Measurements from ENCODE around the gene BHLHE41. TPM values are rescaled to one million over a fixed set of nuclear protein-coding genes. Genes with fewer than 3 reads are reported as not detected.

Gene BHLHE41
- total and polyA plus RNA-seq, 2 of the 8 experiments (the other 6 are each of a cell fraction or from before 2014, with no cell fraction given): 1.1 to 3.4 TPM

DNA sequence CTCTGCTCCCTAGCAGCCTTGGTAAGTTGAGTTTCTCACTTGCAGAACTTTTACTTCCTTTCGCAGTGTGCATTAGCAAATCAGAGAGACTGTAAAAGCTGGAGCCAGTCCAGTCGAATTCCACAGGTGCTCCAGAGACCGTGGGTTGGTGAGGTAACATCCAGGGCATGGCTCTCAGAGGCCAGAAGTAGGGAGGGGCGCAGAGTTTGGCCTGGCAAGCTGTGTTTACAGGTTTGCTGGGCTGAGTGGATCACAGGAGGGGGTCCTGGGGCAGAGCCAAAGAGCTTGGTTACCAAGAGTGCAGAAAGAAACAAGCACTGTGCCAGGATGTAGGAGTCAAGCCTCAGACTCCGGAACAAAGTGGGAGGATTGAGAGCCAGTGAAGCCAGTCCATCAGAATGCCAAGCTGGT is 10.2 kb upstream of the BHLHE41 start:
- Histone ChIP-seq H3K4me3 (ENCODE audit: extremely low read depth in 1 of 4, insufficient read depth in 2 of 4, low read depth in 3 of 4, low read length in 4 of 4) (no peak overlapping the region), H2AFZ (ENCODE audit: low read length) (no peak overlapping the region; the same call in 1 of the 2 replicates), H3K14ac (ENCODE audit: insufficient read length) (no peak overlapping the region), H3K9me3 (ENCODE audit: insufficient read depth in 2 of 2, low read depth in 1 of 2, low read length in 1 of 2) (no peaks in the 10 kb centered on the region), H3K27me3 (replicated peaks in 1 of 4; ENCODE audit: control insufficient read depth in 3 of 4, extremely low read depth in 1 of 4, insufficient read depth in 3 of 4, low read length in 3 of 4) (peaks cover 0 to 2% (median 0%) of the 10 kb centered on the region in 4 experiments; a peak in 1 of 7 replicates), H2BK15ac (ENCODE audit: low read length) (no peak overlapping the region), H4K8ac (ENCODE audit: extremely low read depth, insufficient read depth, low read length) (no peak overlapping the region), H3K4me1 (replicated peaks in 1 of 4; ENCODE audit: control insufficient read depth in 3 of 4, insufficient read depth in 4 of 4, low read length in 3 of 4) (peaks cover 0 to 3% (median under 1%) of the 10 kb centered on the region in 4 experiments; a peak in 3 of 7 replicates), H2BK20ac (ENCODE audit: low read length) (no peak overlapping the region), H2AK5ac (ENCODE audit: low read depth, low read length) (no peak overlapping the region), H3K56ac (replicated peaks; ENCODE audit: insufficient read length, low read depth, low read length) (no peak overlapping the region), H4K5ac (ENCODE audit: insufficient read length, low read depth, low read length) (no peak overlapping the region), H4K91ac (replicated peaks; ENCODE audit: insufficient read length, low read length) (no peak overlapping the region), H3K79me1 (ENCODE audit: low read depth, low read length) (no peaks in the 10 kb centered on the region), H3K36me3 (ENCODE audit: control insufficient read depth in 2 of 4, insufficient read depth in 4 of 4, low read length in 3 of 4) (no peaks in the 10 kb centered on the region), H2BK12ac (ENCODE audit: low read depth, low read length) (peak overlapping the region; percentile 42), H3K9ac (replicated peaks in 1 of 4; ENCODE audit: extremely low read depth in 1 of 4, low read depth in 3 of 4, low read length in 3 of 4) (no peak overlapping the region), H3K18ac (ENCODE audit: extremely low read depth, low read length) (no peak overlapping the region), H3K23ac (ENCODE audit: insufficient read length) (no peak overlapping the region), H3K23me2 (ENCODE audit: low read depth, low read length) (no peaks in the 10 kb centered on the region), H3K27ac (ENCODE audit: low read depth, low read length) (no peak overlapping the region), H3K79me2 (ENCODE audit: control insufficient read depth in 1 of 2, insufficient read depth in 2 of 2, low read length in 2 of 2) (no peaks in the 10 kb centered on the region), H3K4me2 (ENCODE audit: insufficient read depth in 1 of 2, low read depth in 2 of 2, low read length in 2 of 2) (peak overlapping the region in 1 of 2 experiments; percentile 18; a peak in 1 of 4 replicates), H3K4ac (replicated peaks; ENCODE audit: insufficient read length, low read depth, low read length) (no peak overlapping the region), H4K20me1 (replicated peaks in 1 of 2; ENCODE audit: control insufficient read depth in 1 of 2, insufficient read depth in 2 of 2, low read length in 2 of 2) (no peaks in the 10 kb centered on the region), H2BK120ac (replicated peaks; ENCODE audit: low read depth, low read length) (no peak overlapping the region), H2BK5ac (ENCODE audit: low read depth, low read length) (no peak overlapping the region)
- 83% methylated on average over 5 of the region's 5 CpGs; no CpG with 5 or more reads in 1 of the 2 experiments for WGBS, 2 experiments (ENCODE audit: extremely low coverage in 1 of 2, insufficient coverage in 1 of 2, insufficient read length in 1 of 2, insufficient replicate concordance in 2 of 2, low coverage in 1 of 2, low lambda C conversion rate in 2 of 2, missing lambda C conversion rate in 1 of 2)
- POLR2A ChIA-PET (ENCODE audit: partially characterized antibody): interaction anchor here (0.9 kb wide), 1 partner anchor 22 kb away, joined by 3 read pairs; no protein-coding TSS in a partner anchor
- FAIRE-seq: no peak
- CTCF ChIA-PET (ENCODE audit: partially characterized antibody): interaction anchor here (0.5 to 2.2 kb wide), 11 partner anchors 11 to 1165 kb away, joined by 3 to 10 read pairs (median 3); no protein-coding TSS in a partner anchor
- no peak for DNase-seq (ENCODE audit: low read depth in 1 of 2, low spot score in 2 of 2)
- no peak for TF ChIP-seq RNF2 (IDR thresholded peaks at IDR 0.05; ENCODE audit: borderline replicate concordance, low read depth, low read length, missing control alignments, poor library complexity, severe bottlenecking)
- TF ChIP-seq SRF (IDR thresholded peaks at IDR 0.05; ENCODE audit: low read depth, low read length): no peak
- TF ChIP-seq, protein P1, sequence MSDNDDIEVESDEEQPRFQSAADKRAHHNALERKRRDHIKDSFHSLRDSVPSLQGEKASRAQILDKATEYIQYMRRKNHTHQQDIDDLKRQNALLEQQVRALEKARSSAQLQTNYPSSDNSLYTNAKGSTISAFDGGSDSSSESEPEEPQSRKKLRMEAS (IDR thresholded peaks at IDR 0.05): no peak
- TF ChIP-seq JUND (IDR thresholded peaks at IDR 0.05; ENCODE audit: low read length): no peak
- TF ChIP-seq FOSL1 (IDR thresholded peaks at IDR 0.05; ENCODE audit: insufficient read depth, low read depth, low read length): no peak
- TF ChIP-seq KDM5A (IDR thresholded peaks at IDR 0.05; ENCODE audit: low read length): no peak
- no peak for TF ChIP-seq POLR2A (IDR thresholded peaks at IDR 0.05; ENCODE audit: control extremely low read depth in 1 of 2, low read depth in 2 of 2, low read length in 2 of 2)
- no peak for TF ChIP-seq TBP (IDR thresholded peaks at IDR 0.05; ENCODE audit: low read depth, low read length)
- no peak for TF ChIP-seq GABPA (IDR thresholded peaks at IDR 0.05; ENCODE audit: borderline replicate concordance, insufficient read depth, low read length)
- TF ChIP-seq HDAC2 (IDR thresholded peaks at IDR 0.05; ENCODE audit: borderline replicate concordance in 1 of 2, low read depth in 2 of 2, low read length in 2 of 2): no peak

Data from H1 (cell line).